SK-N-SH treated with all-trans-retinoic acid at 6 μM for 48 hours (cell line): ENCODE measurements around the gene RFC2.

ENCODE experiments used
- ARNTL ChIP-seq: fragments of 450-650 bp; formaldehyde crosslinking; IDR thresholded peaks from 2 replicates; pipeline ENCODE4 v1.5.0; 2020; ENCODE audit warnings: low read depth, mild to moderate bottlenecking, moderate library complexity, borderline replicate concordance
- BACH2 ChIP-seq: fragments of 250-450 bp; sonication (Bioruptor Pico); IDR thresholded peaks from 2 replicates; pipeline ENCODE4 v1.9.0; 2021; ENCODE audit warnings: mild to moderate bottlenecking, borderline replicate concordance
- TCF4 ChIP-seq: fragments of 250-450 bp; sonication (Bioruptor Pico); IDR thresholded peaks from 2 replicates; pipeline ENCODE4 v1.8.0; 2021; ENCODE audit warnings: mild to moderate bottlenecking, moderate library complexity, borderline replicate concordance
- ZFP3 ChIP-seq: fragments of 250-450 bp; sonication (Bioruptor Pico); IDR thresholded peaks from 2 replicates; pipeline ENCODE4 v1.5.0; 2020; ENCODE audit warnings: mild to moderate bottlenecking, moderate library complexity
- ZNF8 ChIP-seq: fragments of 450-650 bp; formaldehyde crosslinking; IDR thresholded peaks from 2 replicates; pipeline ENCODE4 v1.5.0; 2020; ENCODE audit warnings: mild to moderate bottlenecking, moderate library complexity
- TF ChIP-seq, protein P1 (sequence below): fragments of 250-450 bp; sonication (Bioruptor Pico); IDR thresholded peaks from 2 replicates; pipeline ENCODE4 v1.8.0; 2020; ENCODE audit warnings: mild to moderate bottlenecking, moderate library complexity, borderline replicate concordance
- TF ChIP-seq, protein P2 (sequence below): fragments of 250-450 bp; sonication (Bioruptor Pico); IDR thresholded peaks from 2 replicates; pipeline ENCODE4 v1.8.0; 2021; ENCODE audit warnings: low read depth, mild to moderate bottlenecking, moderate library complexity, borderline replicate concordance
- TF ChIP-seq, protein P3 (sequence below): fragments of 250-450 bp; sonication (Bioruptor Pico); IDR thresholded peaks from 2 replicates; pipeline ENCODE4 v1.5.1; 2021; ENCODE audit warnings: mild to moderate bottlenecking, moderate library complexity

DNA sequence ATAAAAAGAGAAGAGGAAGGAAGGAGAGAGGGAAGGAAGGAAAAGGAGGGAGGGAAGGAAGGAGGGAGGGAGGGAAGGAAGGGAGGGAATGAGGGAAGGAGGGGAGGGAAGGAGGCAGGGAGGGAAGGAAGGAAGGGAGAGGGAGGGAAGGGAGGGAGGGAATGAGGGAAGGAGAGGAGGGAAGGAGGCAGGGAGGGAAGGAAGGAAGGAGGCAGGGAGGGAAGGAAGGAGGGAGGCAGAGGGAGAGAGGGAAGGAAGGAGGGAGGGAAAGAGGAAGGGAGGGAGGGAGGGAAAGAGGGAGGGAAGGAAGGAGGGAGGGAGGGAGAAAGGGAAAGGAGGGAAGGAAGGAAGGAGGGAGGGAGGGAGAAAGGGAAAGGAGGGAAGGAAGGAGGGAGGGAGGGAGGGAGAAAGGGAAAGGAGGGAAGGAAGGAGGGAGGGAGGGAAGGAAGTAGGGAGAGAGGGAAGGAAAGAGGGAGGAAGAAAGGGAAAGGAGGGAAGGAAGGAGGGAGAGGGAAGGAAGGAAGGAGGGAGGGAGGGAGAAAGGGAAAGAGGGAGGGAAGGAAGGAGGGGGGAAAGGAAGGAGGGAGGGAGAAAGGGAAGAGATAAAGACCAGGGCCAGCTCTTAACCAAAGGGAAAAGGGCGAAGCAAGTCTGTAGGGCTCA is 50.1 kb downstream of the RFC2 start:
- TF ChIP-seq, protein P1, sequence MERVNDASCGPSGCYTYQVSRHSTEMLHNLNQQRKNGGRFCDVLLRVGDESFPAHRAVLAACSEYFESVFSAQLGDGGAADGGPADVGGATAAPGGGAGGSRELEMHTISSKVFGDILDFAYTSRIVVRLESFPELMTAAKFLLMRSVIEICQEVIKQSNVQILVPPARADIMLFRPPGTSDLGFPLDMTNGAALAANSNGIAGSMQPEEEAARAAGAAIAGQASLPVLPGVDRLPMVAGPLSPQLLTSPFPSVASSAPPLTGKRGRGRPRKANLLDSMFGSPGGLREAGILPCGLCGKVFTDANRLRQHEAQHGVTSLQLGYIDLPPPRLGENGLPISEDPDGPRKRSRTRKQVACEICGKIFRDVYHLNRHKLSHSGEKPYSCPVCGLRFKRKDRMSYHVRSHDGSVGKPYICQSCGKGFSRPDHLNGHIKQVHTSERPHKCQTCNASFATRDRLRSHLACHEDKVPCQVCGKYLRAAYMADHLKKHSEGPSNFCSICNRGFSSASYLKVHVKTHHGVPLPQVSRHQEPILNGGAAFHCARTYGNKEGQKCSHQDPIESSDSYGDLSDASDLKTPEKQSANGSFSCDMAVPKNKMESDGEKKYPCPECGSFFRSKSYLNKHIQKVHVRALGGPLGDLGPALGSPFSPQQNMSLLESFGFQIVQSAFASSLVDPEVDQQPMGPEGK (CRISPR knock-in tag): no peak
- no peak for TF ChIP-seq ZFP3 (CRISPR knock-in tag)
- TF ChIP-seq ZNF8 (CRISPR knock-in tag): no peak
- TF ChIP-seq TCF4: no peak
- TF ChIP-seq, protein P2, sequence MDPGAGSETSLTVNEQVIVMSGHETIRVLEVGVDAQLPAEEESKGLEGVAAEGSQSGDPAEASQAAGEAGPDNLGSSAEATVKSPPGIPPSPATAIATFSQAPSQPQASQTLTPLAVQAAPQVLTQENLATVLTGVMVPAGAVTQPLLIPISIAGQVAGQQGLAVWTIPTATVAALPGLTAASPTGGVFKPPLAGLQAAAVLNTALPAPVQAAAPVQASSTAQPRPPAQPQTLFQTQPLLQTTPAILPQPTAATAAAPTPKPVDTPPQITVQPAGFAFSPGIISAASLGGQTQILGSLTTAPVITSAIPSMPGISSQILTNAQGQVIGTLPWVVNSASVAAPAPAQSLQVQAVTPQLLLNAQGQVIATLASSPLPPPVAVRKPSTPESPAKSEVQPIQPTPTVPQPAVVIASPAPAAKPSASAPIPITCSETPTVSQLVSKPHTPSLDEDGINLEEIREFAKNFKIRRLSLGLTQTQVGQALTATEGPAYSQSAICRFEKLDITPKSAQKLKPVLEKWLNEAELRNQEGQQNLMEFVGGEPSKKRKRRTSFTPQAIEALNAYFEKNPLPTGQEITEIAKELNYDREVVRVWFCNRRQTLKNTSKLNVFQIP: no peak
- TF ChIP-seq BACH2 (CRISPR knock-in tag): no peak
- TF ChIP-seq, protein P3, sequence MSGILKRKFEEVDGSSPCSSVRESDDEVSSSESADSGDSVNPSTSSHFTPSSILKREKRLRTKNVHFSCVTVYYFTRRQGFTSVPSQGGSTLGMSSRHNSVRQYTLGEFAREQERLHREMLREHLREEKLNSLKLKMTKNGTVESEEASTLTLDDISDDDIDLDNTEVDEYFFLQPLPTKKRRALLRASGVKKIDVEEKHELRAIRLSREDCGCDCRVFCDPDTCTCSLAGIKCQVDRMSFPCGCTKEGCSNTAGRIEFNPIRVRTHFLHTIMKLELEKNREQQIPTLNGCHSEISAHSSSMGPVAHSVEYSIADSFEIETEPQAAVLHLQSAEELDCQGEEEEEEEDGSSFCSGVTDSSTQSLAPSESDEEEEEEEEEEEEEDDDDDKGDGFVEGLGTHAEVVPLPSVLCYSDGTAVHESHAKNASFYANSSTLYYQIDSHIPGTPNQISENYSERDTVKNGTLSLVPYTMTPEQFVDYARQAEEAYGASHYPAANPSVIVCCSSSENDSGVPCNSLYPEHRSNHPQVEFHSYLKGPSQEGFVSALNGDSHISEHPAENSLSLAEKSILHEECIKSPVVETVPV (CRISPR knock-in tag): no peak
- no peak for TF ChIP-seq ARNTL
